ENCODE data around the gene RPTOR.

The RPTOR gene

GRCh38 chr17:80588702-80589383, 44.2 kb downstream of the RPTOR start:
- peaks cover 40% of the 10 kb centered on the region for H3K4me1 Mint-ChIP-seq
- DNase-seq (ENCODE audit: low spot score in 2 of 2) = no peak
- H3K36me3 Mint-ChIP-seq (ENCODE audit: insufficient read depth) = peaks cover 2% of the 10 kb centered on the region
- H3K27me3 Mint-ChIP-seq = no peaks in the 10 kb centered on the region
- no peak overlapping the region for H3K27ac Mint-ChIP-seq (ENCODE audit: low read depth)
- ATAC-seq (replicated peaks; ENCODE audit: extremely low read depth, poor library complexity, severe bottlenecking) = no peak
- H3K4me3 Mint-ChIP-seq = no peak overlapping the region
- H3K9me3 Mint-ChIP-seq = no peaks in the 10 kb centered on the region

- H3K4me1 Mint-ChIP-seq = peaks cover 48% of the 10 kb centered on the region
- no peak for ATAC-seq (replicated peaks; ENCODE audit: extremely low read depth, poor library complexity, severe bottlenecking)
- no peak overlapping the region for H3K27ac Mint-ChIP-seq (ENCODE audit: low read depth)
- peaks cover 2% of the 10 kb centered on the region for H3K36me3 Mint-ChIP-seq (ENCODE audit: insufficient read depth)
- DNase-seq (ENCODE audit: low spot score in 2 of 2) = no peak
- no peaks in the 10 kb centered on the region for H3K9me3 Mint-ChIP-seq
- no peak overlapping the region for H3K4me3 Mint-ChIP-seq
- no peaks in the 10 kb centered on the region for H3K27me3 Mint-ChIP-seq
Measured at GRCh38 chr17:80591788-80592187, 47.1 kb downstream of the RPTOR start.

GRCh38 chr17:80592243-80592642, 47.6 kb downstream of the RPTOR start:
- H3K27ac Mint-ChIP-seq (ENCODE audit: low read depth) = no peak overlapping the region
- no peaks in the 10 kb centered on the region for H3K9me3 Mint-ChIP-seq
- no peaks in the 10 kb centered on the region for H3K27me3 Mint-ChIP-seq
- ATAC-seq (replicated peaks; ENCODE audit: extremely low read depth, poor library complexity, severe bottlenecking) = no peak
- H3K4me3 Mint-ChIP-seq = no peak overlapping the region
- H3K36me3 Mint-ChIP-seq (ENCODE audit: insufficient read depth) = peaks cover 2% of the 10 kb centered on the region
- DNase-seq (ENCODE audit: low spot score in 2 of 2) = no peak
- H3K4me1 Mint-ChIP-seq = peaks cover 48% of the 10 kb centered on the region

GRCh38 chr17:80593181-80593580, 48.5 kb downstream of the RPTOR start:
- ATAC-seq (replicated peaks; ENCODE audit: extremely low read depth, poor library complexity, severe bottlenecking) = no peak
- no peaks in the 10 kb centered on the region for H3K27me3 Mint-ChIP-seq
- H3K4me3 Mint-ChIP-seq = no peak overlapping the region
- no peaks in the 10 kb centered on the region for H3K9me3 Mint-ChIP-seq
- H3K27ac Mint-ChIP-seq (ENCODE audit: low read depth) = no peak overlapping the region
- peaks cover 47% of the 10 kb centered on the region for H3K4me1 Mint-ChIP-seq
- H3K36me3 Mint-ChIP-seq (ENCODE audit: insufficient read depth) = peaks cover 2% of the 10 kb centered on the region
- no peak for DNase-seq (ENCODE audit: low spot score in 2 of 2)

- H3K4me1 Mint-ChIP-seq = peaks cover 57% of the 10 kb centered on the region
- H3K27me3 Mint-ChIP-seq = no peaks in the 10 kb centered on the region
- DNase-seq (ENCODE audit: low spot score in 2 of 2) (no peak), ATAC-seq (replicated peaks; ENCODE audit: extremely low read depth, poor library complexity, severe bottlenecking) (no peak)
- H3K27ac Mint-ChIP-seq (ENCODE audit: low read depth) = peak overlapping the region; percentile 47
- H3K4me3 Mint-ChIP-seq = no peak overlapping the region
- H3K9me3 Mint-ChIP-seq = no peaks in the 10 kb centered on the region
- H3K36me3 Mint-ChIP-seq (ENCODE audit: insufficient read depth) = peaks cover 2% of the 10 kb centered on the region
Measured at GRCh38 chr17:80594431-80595269, 50.0 kb downstream of the RPTOR start.

DNA sequence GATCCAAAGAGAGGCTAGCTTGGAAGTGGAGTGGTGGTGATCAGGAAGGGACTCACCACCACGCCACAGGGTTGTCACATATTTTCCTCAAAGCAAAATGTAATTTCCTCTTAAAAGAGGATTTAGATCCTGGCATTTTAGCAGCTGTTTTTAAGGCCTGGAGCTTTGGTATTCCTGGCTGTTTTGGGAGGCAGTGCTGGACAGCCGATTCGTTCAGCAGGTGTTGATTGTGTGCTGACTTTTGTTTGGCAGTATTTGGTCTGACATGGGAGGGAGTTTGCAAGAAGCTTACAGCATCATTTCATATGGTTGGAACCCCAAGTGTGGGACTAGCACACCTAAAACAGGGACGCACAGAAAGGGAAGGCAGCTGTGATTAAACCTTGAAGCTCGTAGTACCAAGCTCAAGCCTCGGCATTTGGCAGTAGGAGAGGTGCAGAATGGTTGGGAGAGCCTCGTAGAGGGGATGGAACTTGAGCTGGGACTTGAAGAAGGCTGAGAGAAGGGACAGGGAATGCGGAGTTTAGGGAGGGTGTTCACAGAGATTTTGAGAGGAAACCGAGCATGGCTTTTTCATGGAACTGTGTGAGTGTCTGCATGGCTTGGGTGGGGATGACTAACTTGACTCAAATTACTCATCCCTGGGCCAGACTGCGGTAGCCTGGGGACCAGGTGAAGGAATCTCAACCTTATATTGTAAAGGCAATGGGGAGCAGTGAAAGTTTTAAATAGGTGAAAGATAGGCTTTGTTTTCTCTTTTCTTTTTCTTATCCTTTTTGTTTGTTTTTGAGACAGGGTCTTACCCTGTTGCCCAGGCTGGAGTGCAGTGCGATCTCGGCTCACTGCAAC, 52.3 kb downstream of the RPTOR start:
- no peaks in the 10 kb centered on the region for H3K9me3 Mint-ChIP-seq
- H3K36me3 Mint-ChIP-seq (ENCODE audit: insufficient read depth) = no peaks in the 10 kb centered on the region
- ATAC-seq (replicated peaks; ENCODE audit: extremely low read depth, poor library complexity, severe bottlenecking) (no peak), DNase-seq (ENCODE audit: low spot score in 2 of 2) (no peak)
- H3K27ac Mint-ChIP-seq (ENCODE audit: low read depth) = no peak overlapping the region
- peaks cover 51% of the 10 kb centered on the region for H3K4me1 Mint-ChIP-seq
- no peak overlapping the region for H3K4me3 Mint-ChIP-seq
- H3K27me3 Mint-ChIP-seq = no peaks in the 10 kb centered on the region

GRCh38 chr17:80598813-80599545, 54.3 kb downstream of the RPTOR start:
- H3K4me3 Mint-ChIP-seq = no peak overlapping the region
- no peaks in the 10 kb centered on the region for H3K36me3 Mint-ChIP-seq (ENCODE audit: insufficient read depth)
- no peaks in the 10 kb centered on the region for H3K9me3 Mint-ChIP-seq
- peaks cover 60% of the 10 kb centered on the region for H3K4me1 Mint-ChIP-seq
- no peak for ATAC-seq (replicated peaks; ENCODE audit: extremely low read depth, poor library complexity, severe bottlenecking)
- DNase-seq (ENCODE audit: low spot score in 2 of 2) = no peak
- no peaks in the 10 kb centered on the region for H3K27me3 Mint-ChIP-seq
- H3K27ac Mint-ChIP-seq (ENCODE audit: low read depth) = no peak overlapping the region

DNA sequence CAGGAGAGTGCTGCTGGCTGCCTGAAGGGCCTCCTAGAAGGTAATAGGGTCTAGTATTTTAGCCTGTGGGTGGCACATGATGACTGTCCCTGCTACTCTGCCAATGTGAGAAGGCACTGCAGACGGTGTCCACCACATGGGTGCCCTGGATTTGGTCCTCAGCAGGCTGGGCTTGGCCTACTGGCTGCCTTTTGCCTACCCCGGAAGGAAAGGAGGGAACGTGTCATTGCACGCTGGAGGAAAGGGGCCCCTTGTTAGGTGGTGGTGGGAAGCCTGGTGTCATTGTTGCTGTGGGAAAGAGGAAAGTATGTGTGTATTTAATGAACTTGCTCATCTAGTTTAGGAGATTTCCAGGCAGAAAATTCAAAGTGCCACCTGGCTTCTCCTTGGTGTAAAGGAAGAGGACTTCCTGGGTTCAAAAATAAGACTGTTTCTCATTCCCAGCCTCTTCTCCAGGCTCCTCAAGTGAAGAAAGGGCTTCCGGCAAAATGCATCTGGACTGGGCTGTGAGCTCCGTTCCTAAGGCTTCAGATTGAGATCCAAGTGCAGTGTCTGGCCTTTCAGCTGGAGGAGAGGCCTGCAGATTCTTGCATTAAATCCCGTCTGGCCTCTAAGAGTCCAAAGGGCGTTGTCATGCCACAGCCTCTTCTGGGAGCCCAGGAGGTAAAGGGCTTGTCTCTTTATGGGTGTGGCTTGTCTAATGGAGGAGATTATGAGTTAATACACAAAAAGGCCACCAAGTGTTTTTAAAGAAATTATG, 55.1 kb downstream of the RPTOR start:
- Mint-ChIP-seq H3K36me3 (ENCODE audit: insufficient read depth) (no peaks in the 10 kb centered on the region), H3K4me3 (no peak overlapping the region), H3K27ac (ENCODE audit: low read depth) (no peak overlapping the region), H3K9me3 (no peaks in the 10 kb centered on the region), H3K27me3 (no peaks in the 10 kb centered on the region), H3K4me1 (peaks cover 61% of the 10 kb centered on the region)
- ATAC-seq (replicated peaks; ENCODE audit: extremely low read depth, poor library complexity, severe bottlenecking) (no peak), DNase-seq (ENCODE audit: low spot score in 2 of 2) (no peak)

DNA sequence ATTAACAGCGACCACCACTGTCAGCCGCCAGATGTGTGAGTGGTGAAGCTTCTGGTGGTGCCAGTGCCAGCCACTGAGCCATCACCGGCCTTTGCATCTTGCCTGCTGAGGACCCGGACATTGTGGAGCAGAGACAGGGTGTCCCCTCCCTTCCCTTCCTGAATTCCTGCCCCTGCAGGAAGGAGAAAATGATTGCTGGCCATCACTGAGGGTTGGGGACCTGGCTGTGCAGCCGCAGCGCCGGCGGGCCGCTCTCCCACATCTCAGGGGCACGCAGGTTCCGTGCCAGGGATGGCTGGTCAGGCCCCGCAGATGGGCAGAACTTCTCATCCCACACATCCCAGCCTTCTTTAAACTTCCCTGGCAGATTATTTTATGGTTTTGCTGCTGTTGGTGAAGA, 56.5 kb downstream of the RPTOR start:
- H3K36me3 Mint-ChIP-seq (ENCODE audit: insufficient read depth) = no peaks in the 10 kb centered on the region
- H3K27me3 Mint-ChIP-seq = no peaks in the 10 kb centered on the region
- ATAC-seq (replicated peaks; ENCODE audit: extremely low read depth, poor library complexity, severe bottlenecking) = no peak
- H3K4me1 Mint-ChIP-seq = peaks cover 67% of the 10 kb centered on the region
- H3K4me3 Mint-ChIP-seq = no peak overlapping the region
- H3K9me3 Mint-ChIP-seq = no peaks in the 10 kb centered on the region
- DNase-seq (ENCODE audit: low spot score in 2 of 2) = no peak
- no peak overlapping the region for H3K27ac Mint-ChIP-seq (ENCODE audit: low read depth)

GRCh38 chr17:80603396-80603795, 58.8 kb downstream of the RPTOR start:
- DNase-seq (ENCODE audit: low spot score in 2 of 2) (no peak), ATAC-seq (replicated peaks; ENCODE audit: extremely low read depth, poor library complexity, severe bottlenecking) (no peak)
- Mint-ChIP-seq H3K27ac (ENCODE audit: low read depth) (no peak overlapping the region), H3K36me3 (ENCODE audit: insufficient read depth) (no peaks in the 10 kb centered on the region), H3K9me3 (no peaks in the 10 kb centered on the region), H3K4me3 (no peak overlapping the region), H3K27me3 (no peaks in the 10 kb centered on the region), H3K4me1 (peaks cover 60% of the 10 kb centered on the region)

GRCh38 chr17:80604009-80604669, 59.5 kb downstream of the RPTOR start:
- Mint-ChIP-seq H3K36me3 (ENCODE audit: insufficient read depth) (no peaks in the 10 kb centered on the region), H3K4me1 (peaks cover 61% of the 10 kb centered on the region), H3K9me3 (no peaks in the 10 kb centered on the region), H3K4me3 (no peak overlapping the region), H3K27ac (ENCODE audit: low read depth) (peak overlapping the region; percentile 68), H3K27me3 (no peaks in the 10 kb centered on the region)
- ATAC-seq (replicated peaks; ENCODE audit: extremely low read depth, poor library complexity, severe bottlenecking) = no peak
- DNase-seq (ENCODE audit: low spot score in 2 of 2) = no peak

All from central memory CD8-positive, alpha-beta T cell (primary cell).